Neural crest cell (in vitro differentiated cells): ENCODE results near the gene ARL15. TPM values are rescaled to one million over a fixed set of nuclear protein-coding genes. Genes with fewer than 3 reads are reported as not detected.

Experiments
- DNase-seq: peaks from one replicate; pipeline ENCODE4 v3.0.0; 2021; ENCODE audit warnings: low read depth, mixed read lengths, low spot score
- H3K27ac Mint-ChIP-seq: one replicate; pipeline ENCODE4 v1.8.0; 2021; ENCODE audit warnings: mild to moderate bottlenecking, mixed read lengths; ENCODE audit not compliant: unreplicated experiment
- H3K27me3 Mint-ChIP-seq: 2 replicates; pipeline ENCODE4 v1.8.0; 2021; ENCODE audit warnings: low read depth, mild to moderate bottlenecking, mixed read lengths
- H3K36me3 Mint-ChIP-seq: 2 replicates; pipeline ENCODE4 v1.8.0; 2021; ENCODE audit warnings: low read depth, mild to moderate bottlenecking, mixed read lengths
- H3K4me1 Mint-ChIP-seq: 2 replicates; pipeline ENCODE4 v1.8.0; 2021; ENCODE audit warnings: mixed read lengths
- H3K4me3 Mint-ChIP-seq: one replicate; pipeline ENCODE4 v1.8.0; 2021; ENCODE audit warnings: mild to moderate bottlenecking, mixed read lengths
- H3K9me3 Mint-ChIP-seq: 2 replicates; pipeline ENCODE4 v1.8.0; 2021; ENCODE audit warnings: mixed read lengths
- total RNA-seq: library from RNA; stranded (reverse); gene quantifications from 2 replicates; pipeline ENCODE4 v1.2.1, GENCODE V29; 2021
- TF ChIP-seq, protein P1 (sequence below): fragments of 200-600 bp; sonication (generic); conservative IDR thresholded peaks from 2 replicates; pipeline ENCODE4 v1.5.0; 2021; ENCODE audit warnings: antibody characterized with exemption, mild to moderate bottlenecking

The ARL15 gene
- total RNA-seq, 1 donor from 2014 or later = 18.4 TPM

DNA sequence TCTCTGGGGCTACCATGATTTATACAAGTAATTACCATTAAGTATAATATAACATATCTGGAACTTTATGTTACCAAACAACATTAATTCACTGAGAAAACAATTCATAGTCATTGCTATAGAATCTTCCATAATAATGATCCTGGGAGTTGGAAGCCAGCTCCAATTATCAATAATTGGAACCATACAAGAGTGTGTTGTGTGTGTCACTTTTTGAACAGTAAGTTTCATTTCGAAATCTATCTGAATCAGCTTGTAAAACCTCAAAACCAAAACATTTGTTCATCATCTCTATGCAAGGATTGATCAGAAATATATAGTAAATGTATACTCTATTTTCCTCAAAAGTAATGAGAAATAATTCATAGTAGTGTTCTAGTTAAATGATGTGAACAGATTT lies 348.1 kb downstream of the ARL15 start:
- H3K4me1 Mint-ChIP-seq = no peaks in the 10 kb centered on the region

DNA sequence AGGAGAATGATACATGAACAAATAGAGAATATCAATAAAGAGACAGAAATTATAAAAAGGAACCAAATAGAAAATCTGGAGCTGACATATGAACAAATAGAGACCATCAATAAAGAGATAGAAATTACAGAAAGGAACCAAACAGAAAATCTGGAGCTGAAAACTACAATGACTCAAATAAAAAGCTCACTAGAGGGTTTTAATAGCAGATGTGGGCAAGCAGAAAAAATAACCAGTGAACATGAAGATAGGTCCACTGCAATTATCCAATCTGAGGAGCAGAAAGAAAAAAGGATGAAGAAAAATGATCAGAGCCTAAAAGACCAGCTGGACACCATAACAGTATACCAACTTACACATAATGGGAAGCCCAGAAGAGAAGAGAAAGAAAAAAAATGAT lies 353.7 kb downstream of the ARL15 start:
- Mint-ChIP-seq H3K27ac (no peak overlapping the region), H3K4me1 (no peaks in the 10 kb centered on the region), H3K27me3 (no peaks in the 10 kb centered on the region), H3K9me3 (peaks cover 11% of the 10 kb centered on the region), H3K4me3 (no peak overlapping the region), H3K36me3 (peaks cover 11% of the 10 kb centered on the region)
- TF ChIP-seq, protein P1, sequence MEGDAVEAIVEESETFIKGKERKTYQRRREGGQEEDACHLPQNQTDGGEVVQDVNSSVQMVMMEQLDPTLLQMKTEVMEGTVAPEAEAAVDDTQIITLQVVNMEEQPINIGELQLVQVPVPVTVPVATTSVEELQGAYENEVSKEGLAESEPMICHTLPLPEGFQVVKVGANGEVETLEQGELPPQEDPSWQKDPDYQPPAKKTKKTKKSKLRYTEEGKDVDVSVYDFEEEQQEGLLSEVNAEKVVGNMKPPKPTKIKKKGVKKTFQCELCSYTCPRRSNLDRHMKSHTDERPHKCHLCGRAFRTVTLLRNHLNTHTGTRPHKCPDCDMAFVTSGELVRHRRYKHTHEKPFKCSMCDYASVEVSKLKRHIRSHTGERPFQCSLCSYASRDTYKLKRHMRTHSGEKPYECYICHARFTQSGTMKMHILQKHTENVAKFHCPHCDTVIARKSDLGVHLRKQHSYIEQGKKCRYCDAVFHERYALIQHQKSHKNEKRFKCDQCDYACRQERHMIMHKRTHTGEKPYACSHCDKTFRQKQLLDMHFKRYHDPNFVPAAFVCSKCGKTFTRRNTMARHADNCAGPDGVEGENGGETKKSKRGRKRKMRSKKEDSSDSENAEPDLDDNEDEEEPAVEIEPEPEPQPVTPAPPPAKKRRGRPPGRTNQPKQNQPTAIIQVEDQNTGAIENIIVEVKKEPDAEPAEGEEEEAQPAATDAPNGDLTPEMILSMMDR = no peak
- no peak for DNase-seq

More for the DNA sequence above, 348.1 kb downstream of the ARL15 start:
- Mint-ChIP-seq H3K4me3 (no peak overlapping the region), H3K36me3 (peaks cover 3% of the 10 kb centered on the region), H3K27ac (no peak overlapping the region), H3K9me3 (peaks cover 3% of the 10 kb centered on the region), H3K27me3 (no peaks in the 10 kb centered on the region)
- TF ChIP-seq, protein P1 = no peak
- DNase-seq = no peak

- DNase-seq = no peak
- no peak overlapping the region for H3K27ac Mint-ChIP-seq
- H3K9me3 Mint-ChIP-seq = peaks cover 11% of the 10 kb centered on the region
- no peaks in the 10 kb centered on the region for H3K4me1 Mint-ChIP-seq
- peaks cover 11% of the 10 kb centered on the region for H3K36me3 Mint-ChIP-seq
- TF ChIP-seq, protein P1 = no peak
- no peaks in the 10 kb centered on the region for H3K27me3 Mint-ChIP-seq
- no peak overlapping the region for H3K4me3 Mint-ChIP-seq
These were observed 354.2 kb downstream of the ARL15 start for GRCh38 chr5:53956196-53956595.

DNA sequence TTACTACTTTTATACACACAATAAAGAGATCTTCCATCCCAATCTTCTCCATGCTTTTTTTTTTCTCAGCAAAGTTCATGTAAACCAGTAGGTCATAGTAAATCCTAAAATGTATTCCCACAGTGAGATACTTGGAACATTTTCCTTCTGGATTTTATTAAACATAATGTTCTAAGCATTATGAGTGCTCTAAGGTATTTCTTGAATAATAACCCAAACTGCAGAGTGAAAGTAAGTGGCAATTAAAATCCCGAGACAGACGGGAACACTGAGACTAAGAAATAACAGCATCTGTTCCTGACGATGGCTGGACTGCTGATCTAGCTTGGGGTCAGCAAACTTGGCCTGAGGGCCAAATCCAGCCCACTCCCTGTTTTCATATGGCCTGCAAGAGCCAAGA lies 359.8 kb downstream of the ARL15 start:
- Mint-ChIP-seq H3K4me3 (no peak overlapping the region), H3K9me3 (peaks cover 2% of the 10 kb centered on the region), H3K27me3 (no peaks in the 10 kb centered on the region), H3K36me3 (peaks cover 15% of the 10 kb centered on the region), H3K4me1 (no peaks in the 10 kb centered on the region), H3K27ac (no peak overlapping the region)
- DNase-seq = no peak
- TF ChIP-seq, protein P1 = no peak

- no peaks in the 10 kb centered on the region for H3K4me1 Mint-ChIP-seq
- no peak overlapping the region for H3K27ac Mint-ChIP-seq
- H3K9me3 Mint-ChIP-seq = peaks cover 2% of the 10 kb centered on the region
- TF ChIP-seq, protein P1 = no peak
- no peak overlapping the region for H3K4me3 Mint-ChIP-seq
- no peak for DNase-seq
- peaks cover 18% of the 10 kb centered on the region for H3K36me3 Mint-ChIP-seq
- H3K27me3 Mint-ChIP-seq = no peaks in the 10 kb centered on the region
These were observed 361.8 kb downstream of the ARL15 start for GRCh38 chr5:53948598-53948997.
